HG03558 (cell line): ENCODE measurements around the gene SLC37A3.
"Not testable (repeated sequence)": the region's sequence is repeated elsewhere in the genome, so short reads cannot be mapped to it uniquely, and the experiment has no call there.

Experiments
- ATAC-seq: cut with Tn5 transposase; IDR thresholded peaks from one replicate; pipeline ENCODE4 v1.9.1; 2021; ENCODE audit warnings: moderate number of reproducible peaks; ENCODE audit not compliant: unreplicated experiment; ENCODE audit errors: extremely low read depth

The SLC37A3 gene

GRCh38 chr7:140349144-140349771 lies 49.1 kb downstream of the SLC37A3 start:
- no peak for ATAC-seq

GRCh38 chr7:140348161-140348849 lies 50.0 kb downstream of the SLC37A3 start:
- no peak for ATAC-seq

GRCh38 chr7:140347218-140347617 lies 51.1 kb downstream of the SLC37A3 start:
- no peak for ATAC-seq

- no peak for ATAC-seq
These were observed 52.9 kb downstream of the SLC37A3 start for GRCh38 chr7:140345426-140345825.

GRCh38 chr7:140342727-140343514 lies 55.4 kb downstream of the SLC37A3 start:
- ATAC-seq: no peak

GRCh38 chr7:140338959-140339358 lies 59.4 kb downstream of the SLC37A3 start:
- ATAC-seq: not testable (repeated sequence)

- no peak for ATAC-seq
These were observed 63.8 kb downstream of the SLC37A3 start for GRCh38 chr7:140334341-140335057.

GRCh38 chr7:140333686-140334085 lies 64.6 kb downstream of the SLC37A3 start:
- ATAC-seq: no peak

- ATAC-seq: no peak
These were observed 65.1 kb downstream of the SLC37A3 start for GRCh38 chr7:140333223-140333622.

- no peak for ATAC-seq
These were observed 67.7 kb downstream of the SLC37A3 start for GRCh38 chr7:140330595-140330994.

GRCh38 chr7:140330128-140330527 lies 68.2 kb downstream of the SLC37A3 start:
- ATAC-seq: no peak

GRCh38 chr7:140327261-140327661 lies 71.1 kb downstream of the SLC37A3 start:
- ATAC-seq: no peak

- ATAC-seq: no peak
These were observed 72.0 kb downstream of the SLC37A3 start for GRCh38 chr7:140326116-140326928.

GRCh38 chr7:140325600-140325999 lies 72.7 kb downstream of the SLC37A3 start:
- ATAC-seq: no peak

- ATAC-seq: no peak
These were observed 73.6 kb downstream of the SLC37A3 start for GRCh38 chr7:140324714-140325113.

- no peak for ATAC-seq
These were observed 75.6 kb downstream of the SLC37A3 start for GRCh38 chr7:140322759-140323158.

GRCh38 chr7:140320078-140320477 lies 78.3 kb downstream of the SLC37A3 start:
- ATAC-seq: not testable (repeated sequence)

GRCh38 chr7:140317999-140318398 lies 80.3 kb downstream of the SLC37A3 start:
- ATAC-seq: no peak

GRCh38 chr7:140317597-140317996 lies 80.7 kb downstream of the SLC37A3 start:
- ATAC-seq: no peak

- ATAC-seq: no peak
These were observed 82.1 kb downstream of the SLC37A3 start for GRCh38 chr7:140316165-140316661.
